Skin epidermis (tissue), 12 donors: ENCODE measurements around the gene RRP1.
"Not testable (repeated sequence)": the region's sequence is repeated elsewhere in the genome, so short reads cannot be mapped to it uniquely, and the experiment has no call there.

Source experiments
- H3K27ac ChIP-seq, 21 experiments: fragments of 200-600 bp; sonication (generic) in 11 of 21; one replicate each; pipeline ENCODE4 v1.5.0; 2020; ENCODE audit warnings: mild to moderate bottlenecking in 3 of 21, inconsistent platforms in 2 of 21, moderate library complexity in 2 of 21
- H3K4me3 ChIP-seq, 7 experiments: fragments of 200-600 bp; sonication (generic) in 2 of 7; one replicate each; pipeline ENCODE4 v1.5.0; 2020; ENCODE audit warnings: inconsistent platforms in 2 of 7, mild to moderate bottlenecking in 2 of 7, moderate library complexity in 1 of 7

Gene RRP1

DNA sequence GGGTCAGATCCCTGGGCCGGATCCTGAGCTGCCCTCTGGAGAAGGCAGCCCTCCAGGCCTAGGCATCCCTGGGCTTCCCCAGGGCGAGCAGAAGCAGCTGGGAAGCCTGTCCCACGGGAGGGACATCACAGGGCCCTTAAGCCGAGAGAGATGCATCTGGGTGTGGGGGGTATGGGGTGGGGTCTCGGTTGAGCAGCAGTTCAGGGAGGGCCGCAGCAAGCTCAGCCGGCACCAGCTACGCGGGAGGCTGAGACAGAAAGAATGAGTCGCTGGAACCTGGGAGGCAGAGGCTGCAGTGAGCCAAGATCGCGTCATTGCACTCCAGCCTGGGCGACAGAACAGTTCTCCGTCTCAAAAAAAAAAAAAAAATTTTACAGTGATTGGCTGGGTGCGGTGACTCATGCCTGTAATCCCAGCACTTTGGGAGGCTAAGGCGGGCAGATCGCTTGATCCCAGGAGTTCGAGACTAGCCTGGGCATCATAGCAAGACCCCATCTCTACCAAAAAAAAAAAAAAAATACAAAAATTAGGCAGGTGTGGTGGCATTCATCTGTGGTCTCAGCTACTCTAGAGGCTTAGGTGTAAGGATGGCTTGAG is 37.7 kb downstream of the RRP1 start:
- no peak overlapping the region for H3K4me3 ChIP-seq
- no peak overlapping the region for H3K27ac ChIP-seq

GRCh38 chr21:43829161-43829560 is 39.8 kb downstream of the RRP1 start:
- H3K4me3 ChIP-seq, result no peak overlapping the region
- no peak overlapping the region for H3K27ac ChIP-seq

GRCh38 chr21:43829575-43830119 is 40.3 kb downstream of the RRP1 start:
- H3K4me3 ChIP-seq, result no peak overlapping the region
- no peak overlapping the region for H3K27ac ChIP-seq

- Histone ChIP-seq H3K27ac (no peak overlapping the region), H3K4me3 (no peak overlapping the region)
Observed at GRCh38 chr21:43832158-43832550, 42.8 kb downstream of the RRP1 start.

DNA sequence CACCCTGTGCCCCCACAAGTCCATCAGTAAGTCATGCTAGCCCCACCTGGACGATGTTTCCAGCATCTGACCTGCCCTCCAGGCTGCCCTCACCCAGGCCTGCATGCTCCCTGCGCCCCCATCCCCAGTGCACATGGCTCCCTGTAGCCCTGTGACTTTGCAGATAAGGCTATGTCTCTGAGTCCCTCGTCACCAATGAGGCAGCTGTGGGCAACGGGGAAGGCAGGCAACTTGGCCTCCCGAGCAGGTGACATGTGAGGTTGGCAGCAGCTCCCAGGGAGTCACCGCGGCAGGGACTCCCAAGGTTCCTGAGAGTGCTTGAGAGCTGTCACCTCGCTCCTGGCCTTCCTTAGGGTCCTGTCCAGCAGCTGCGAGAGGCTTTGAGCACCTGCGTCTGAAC is 43.3 kb downstream of the RRP1 start:
- Histone ChIP-seq H3K27ac (no peak overlapping the region), H3K4me3 (no peak overlapping the region)

DNA sequence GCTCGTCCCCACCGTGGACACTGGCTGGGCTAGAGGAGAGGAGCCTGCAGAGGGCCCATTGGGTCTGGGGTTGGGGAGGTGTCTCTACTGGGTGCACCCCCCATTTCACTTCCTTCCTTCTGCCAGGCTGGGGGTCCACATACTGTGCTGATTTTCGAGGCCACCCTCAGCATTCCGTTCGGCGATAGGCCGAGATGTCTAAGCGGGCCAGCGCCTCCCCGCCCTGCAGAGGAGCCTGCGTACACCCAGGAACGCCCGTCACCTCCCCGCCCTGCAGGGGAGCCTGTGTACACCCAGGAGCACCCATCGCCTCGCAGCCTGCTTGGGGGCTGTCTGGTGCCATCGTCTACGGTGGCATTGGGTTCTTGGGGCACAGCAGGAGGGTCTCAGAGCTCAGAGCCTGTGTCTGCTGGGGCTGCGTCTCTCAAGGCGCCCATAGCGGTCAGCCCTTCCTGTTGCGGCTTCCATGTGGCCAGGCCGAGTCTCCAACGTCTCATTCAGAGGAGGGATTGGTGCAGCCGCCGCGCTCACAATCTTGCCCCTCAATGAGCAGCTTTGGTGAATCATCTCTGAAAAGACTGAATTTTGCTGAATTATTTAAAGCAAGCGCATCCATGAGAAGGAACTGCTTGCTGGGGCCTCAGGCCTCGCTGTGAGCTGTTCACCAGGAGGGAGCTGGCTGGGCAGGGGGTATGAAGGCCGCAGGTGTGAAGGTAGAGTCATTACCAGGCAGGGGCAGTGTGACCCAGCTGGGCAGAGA is 44.9 kb downstream of the RRP1 start:
- Histone ChIP-seq H3K27ac (peak overlapping the region in 1 of 21 experiments; percentile 35), H3K4me3 (no peak overlapping the region)

DNA sequence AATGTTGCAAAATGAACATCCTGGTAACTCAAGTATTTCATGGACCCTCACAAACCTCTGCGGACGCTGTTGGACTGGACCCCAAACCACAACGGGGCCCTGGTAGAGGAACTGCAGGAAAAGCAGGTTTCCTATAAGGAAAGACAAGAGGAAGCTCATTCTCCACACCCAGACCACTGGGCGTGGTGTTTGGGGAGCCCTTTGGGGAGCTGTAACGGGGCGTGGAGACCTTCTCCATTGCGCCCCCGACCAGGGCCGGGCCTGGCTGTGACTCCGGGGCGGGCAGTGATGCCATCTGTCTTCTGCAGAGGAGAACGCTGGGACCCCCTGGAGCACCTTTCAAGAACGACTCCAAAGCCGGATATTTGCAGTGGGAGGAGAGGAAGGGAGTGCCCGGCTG is 45.7 kb downstream of the RRP1 start:
- Histone ChIP-seq H3K27ac (peak overlapping the region in 1 of 21 experiments; percentile 35), H3K4me3 (no peak overlapping the region)

DNA sequence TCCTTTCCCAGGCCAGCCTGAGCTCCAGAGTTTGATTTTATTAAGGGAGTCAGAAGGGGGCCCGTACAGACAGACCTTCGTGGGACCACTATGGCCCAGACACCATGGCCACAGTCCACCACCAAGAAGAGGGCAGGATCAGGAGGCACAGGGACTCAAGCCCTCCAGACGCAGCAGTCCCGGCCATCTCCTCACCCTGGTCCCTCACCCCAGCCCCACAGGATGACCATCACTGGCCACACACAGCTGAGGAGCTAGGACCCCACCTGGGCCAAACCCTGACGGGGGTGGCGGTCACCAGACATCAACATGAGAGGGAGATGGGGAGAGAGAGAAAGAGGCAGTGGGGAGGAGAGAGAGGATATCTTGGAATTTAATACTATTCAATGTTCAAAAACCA is 46.5 kb downstream of the RRP1 start:
- Histone ChIP-seq H3K4me3 (no peak overlapping the region), H3K27ac (peak overlapping the region in 1 of 21 experiments; percentile 29)

- no peak overlapping the region for H3K27ac ChIP-seq
- no peak overlapping the region for H3K4me3 ChIP-seq
Observed at GRCh38 chr21:43836616-43837015, 47.2 kb downstream of the RRP1 start.

GRCh38 chr21:43840259-43840658 is 50.9 kb downstream of the RRP1 start:
- H3K27ac ChIP-seq, result no peak overlapping the region
- no peak overlapping the region for H3K4me3 ChIP-seq

DNA sequence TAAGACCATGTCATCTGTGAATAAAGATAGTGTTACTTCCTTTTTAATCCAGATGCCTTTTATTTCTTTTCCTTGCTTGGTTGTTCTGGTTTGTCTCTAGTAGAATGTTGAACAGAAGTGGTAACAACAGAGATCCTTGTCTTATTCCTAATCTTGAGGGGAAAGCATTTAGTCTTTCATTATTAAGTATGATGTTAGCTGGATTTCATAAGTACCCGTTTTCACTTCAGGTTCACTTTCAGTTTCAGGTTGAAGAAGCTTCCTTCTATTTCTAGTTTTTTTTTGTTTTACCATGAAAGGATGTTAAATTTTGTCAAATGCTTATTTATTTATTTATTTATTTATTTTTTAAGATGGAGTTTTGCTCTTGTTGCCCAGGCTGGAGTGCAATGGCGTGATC is 53.4 kb downstream of the RRP1 start:
- Histone ChIP-seq H3K4me3 (no peak overlapping the region), H3K27ac (peak overlapping the region in 2 of 21 experiments; percentile 0 to 46)

- not testable (repeated sequence) for H3K27ac ChIP-seq, H3K4me3 ChIP-seq
Observed at GRCh38 chr21:43844906-43845305, 55.5 kb downstream of the RRP1 start.

- no peak overlapping the region for H3K4me3 ChIP-seq
- no peak overlapping the region for H3K27ac ChIP-seq
Observed at GRCh38 chr21:43845386-43845785, 56.0 kb downstream of the RRP1 start.

GRCh38 chr21:43846430-43846829 is 57.1 kb downstream of the RRP1 start:
- no peak overlapping the region for H3K4me3 ChIP-seq
- H3K27ac ChIP-seq, result no peak overlapping the region

DNA sequence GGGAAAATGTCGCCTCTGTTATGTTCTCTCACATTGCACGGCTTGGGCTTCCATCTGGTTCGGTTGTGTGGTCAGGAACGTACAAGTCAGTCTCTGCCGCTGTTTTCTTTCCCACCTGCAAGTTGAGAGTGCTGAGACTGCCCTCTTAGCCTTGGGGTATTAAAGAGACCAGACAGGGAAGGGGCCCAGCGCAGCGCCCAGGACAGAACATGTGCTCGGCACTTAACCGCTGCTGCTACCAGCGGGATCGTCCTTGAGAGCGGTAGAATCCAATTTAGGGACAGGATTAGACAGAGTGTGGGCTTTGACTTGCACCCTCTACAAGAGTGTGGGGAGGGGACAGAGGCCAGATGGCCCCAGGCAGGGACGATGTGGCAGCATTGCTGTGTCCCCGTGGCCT is 57.9 kb downstream of the RRP1 start:
- no peak overlapping the region for H3K27ac ChIP-seq
- no peak overlapping the region for H3K4me3 ChIP-seq

- Histone ChIP-seq H3K27ac (no peak overlapping the region), H3K4me3 (no peak overlapping the region)
Observed at GRCh38 chr21:43848771-43849170, 59.4 kb downstream of the RRP1 start.

- Histone ChIP-seq H3K27ac (no peak overlapping the region), H3K4me3 (no peak overlapping the region)
Observed at GRCh38 chr21:43849532-43850299, 60.3 kb downstream of the RRP1 start.

DNA sequence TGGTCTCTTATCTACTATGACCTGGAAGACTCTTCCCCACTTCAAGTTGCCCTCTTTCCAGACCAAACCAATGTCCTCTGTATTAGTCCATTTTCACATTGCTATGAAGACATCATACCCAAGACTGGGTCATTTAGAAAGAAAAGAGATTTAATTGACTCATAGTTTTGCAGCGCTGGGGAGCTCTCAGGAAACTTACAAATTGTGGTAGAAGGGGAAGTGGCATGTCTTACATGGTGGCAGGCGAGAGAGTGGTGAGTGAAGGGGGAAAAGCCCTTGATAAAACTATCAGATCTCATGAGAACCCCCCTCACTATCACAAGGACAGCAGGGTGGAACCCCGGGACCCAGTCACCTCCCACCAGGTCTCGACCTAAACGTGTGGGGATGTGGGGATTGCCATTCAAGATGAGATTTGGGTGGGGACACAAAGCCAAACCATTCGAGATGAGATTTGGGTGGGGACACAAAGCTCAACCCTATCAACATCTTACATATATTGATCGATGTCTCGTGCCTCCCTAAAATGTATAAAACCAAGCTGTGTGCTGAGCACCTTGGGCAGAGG is 61.4 kb downstream of the RRP1 start:
- H3K4me3 ChIP-seq, result no peak overlapping the region
- no peak overlapping the region for H3K27ac ChIP-seq

- Histone ChIP-seq H3K4me3 (no peak overlapping the region), H3K27ac (no peak overlapping the region)
Observed at GRCh38 chr21:43851593-43851992, 62.2 kb downstream of the RRP1 start.
